Caco-2 (cell line): ENCODE data around the gene UBR3. TPM values are rescaled to one million over a fixed set of nuclear protein-coding genes. Genes with fewer than 3 reads are reported as not detected.
"Not testable (repeated sequence)": the region's sequence is repeated elsewhere in the genome, so short reads cannot be mapped to it uniquely, and the experiment has no call there.

Source experiments
- BruUV-seq: library from RNA; stranded (reverse); fragments of 400-500 nt; replicated peaks from 2 replicates; lab custom pipeline; 2021; lab: Mats Ljungman, UMichigan
- CTCF ChIA-PET: fragments of 300-600 bp; sonication (Branson Sonifier 250); formaldehyde crosslinking; loops from one replicate; lab custom pipeline; 2022; ENCODE audit warnings: antibody characterized with exemption; lab: Charles Lee
- POLR2A ChIA-PET: fragments of 300-600 bp; sonication (Branson Sonifier 250); formaldehyde crosslinking; loops from one replicate; lab custom pipeline; 2022; ENCODE audit warnings: antibody characterized with exemption; lab: Charles Lee
- DNase-seq, 2 experiments: peaks; one replicate each; pipeline versions ENCODE4 v3.0.0 to v3.0.0-alpha.2; 2020 to 2022
- H3K27me3 ChIP-seq: replicated peaks from 2 replicates; pipeline ENCODE4 v1.6.0; 2011; ENCODE audit warnings: low read length; ENCODE audit not compliant: control insufficient read depth, insufficient read depth
- H3K36me3 ChIP-seq: 2 replicates; pipeline ENCODE4 v1.5.1; 2011; ENCODE audit warnings: low read length; ENCODE audit not compliant: control insufficient read depth, insufficient read depth
- H3K4me1 ChIP-seq: fragments of 250-450 bp; sonication (Bioruptor Pico); 2 replicates; pipeline ENCODE4 v1.5.1; 2020; ENCODE audit warnings: mild to moderate bottlenecking
- H3K4me3 ChIP-seq: 2 replicates; pipeline ENCODE4 v1.5.1; 2011; ENCODE audit warnings: low read depth, mild to moderate bottlenecking, control low read depth, low read length
- H3K9me3 ChIP-seq: fragments of 250-450 bp; sonication (Bioruptor Pico); 2 replicates; pipeline ENCODE4 v1.5.1; 2020; ENCODE audit warnings: mild to moderate bottlenecking, moderate library complexity
- H3K27ac Mint-ChIP-seq: one replicate; pipeline ENCODE4 v1.8.0; 2022; ENCODE audit warnings: mixed read lengths; ENCODE audit not compliant: unreplicated experiment
- H3K27me3 Mint-ChIP-seq: one replicate; pipeline ENCODE4 v1.8.0; 2022; ENCODE audit warnings: mixed read lengths; ENCODE audit not compliant: insufficient read depth, unreplicated experiment
- H3K36me3 Mint-ChIP-seq: one replicate; pipeline ENCODE4 v1.8.0; 2022; ENCODE audit warnings: mild to moderate bottlenecking, mixed read lengths; ENCODE audit not compliant: insufficient read depth, unreplicated experiment
- H3K4me1 Mint-ChIP-seq: one replicate; pipeline ENCODE4 v1.8.0; 2022; ENCODE audit warnings: low read depth, mixed read lengths; ENCODE audit not compliant: unreplicated experiment
- H3K4me3 Mint-ChIP-seq: one replicate; pipeline ENCODE4 v1.8.0; 2022; ENCODE audit warnings: mild to moderate bottlenecking, moderate library complexity, mixed read lengths; ENCODE audit not compliant: unreplicated experiment
- H3K9me3 Mint-ChIP-seq: one replicate; pipeline ENCODE4 v1.8.0; 2022; ENCODE audit warnings: mixed read lengths; ENCODE audit not compliant: unreplicated experiment
- intact Hi-C: fragments of 100-400 bp; cut with micrococcal nuclease; formaldehyde crosslinking; loops from one replicate; pipeline ENCODE4 v1.10.0; 2022; ENCODE audit not compliant: unreplicated experiment
- total RNA-seq: library from RNA; stranded (reverse); gene quantifications from 2 replicates; pipeline ENCODE4 v1.2.3, GENCODE V29; 2022
- TF ChIP-seq, protein P1 (sequence below), 2 experiments: fragments of 200-600 bp in 1 of 2; IDR thresholded peaks; 1 replicate in 1 of 2; 2 replicates in 1 of 2; pipeline versions ENCODE4 v1.5.1 to v1.8.0; 2011 to 2022; ENCODE audit warnings: antibody characterized with exemption in 1 of 2, control low read depth in 1 of 2, inconsistent platforms in 1 of 2, low read depth in 1 of 2, low read length in 1 of 2, mild to moderate bottlenecking in 1 of 2, moderate library complexity in 1 of 2; ENCODE audit not compliant: insufficient read depth in 1 of 2, severe bottlenecking in 1 of 2, unreplicated experiment in 1 of 2

The UBR3 gene
- total RNA-seq, 1 experiment from 2014 or later = 35.7 TPM

DNA sequence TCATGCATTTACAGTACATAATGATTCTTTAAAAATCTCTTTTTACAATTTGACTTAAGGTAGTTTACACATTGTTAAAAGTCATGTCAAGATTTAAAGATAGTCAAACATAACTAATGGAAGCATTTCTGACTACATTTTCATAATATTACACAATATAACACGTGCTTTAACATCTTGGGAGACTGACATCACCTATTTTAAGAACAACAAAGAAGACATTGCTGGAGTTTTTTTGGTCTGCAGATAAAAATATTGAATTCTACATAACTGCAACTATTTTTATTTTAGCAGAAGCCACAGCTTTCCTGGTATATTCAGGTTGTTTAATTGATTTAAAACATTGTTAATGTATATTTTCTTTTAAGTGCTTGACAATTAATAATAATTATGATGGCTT lies 65.7 kb downstream of the UBR3 start:
- TF ChIP-seq, protein P1, sequence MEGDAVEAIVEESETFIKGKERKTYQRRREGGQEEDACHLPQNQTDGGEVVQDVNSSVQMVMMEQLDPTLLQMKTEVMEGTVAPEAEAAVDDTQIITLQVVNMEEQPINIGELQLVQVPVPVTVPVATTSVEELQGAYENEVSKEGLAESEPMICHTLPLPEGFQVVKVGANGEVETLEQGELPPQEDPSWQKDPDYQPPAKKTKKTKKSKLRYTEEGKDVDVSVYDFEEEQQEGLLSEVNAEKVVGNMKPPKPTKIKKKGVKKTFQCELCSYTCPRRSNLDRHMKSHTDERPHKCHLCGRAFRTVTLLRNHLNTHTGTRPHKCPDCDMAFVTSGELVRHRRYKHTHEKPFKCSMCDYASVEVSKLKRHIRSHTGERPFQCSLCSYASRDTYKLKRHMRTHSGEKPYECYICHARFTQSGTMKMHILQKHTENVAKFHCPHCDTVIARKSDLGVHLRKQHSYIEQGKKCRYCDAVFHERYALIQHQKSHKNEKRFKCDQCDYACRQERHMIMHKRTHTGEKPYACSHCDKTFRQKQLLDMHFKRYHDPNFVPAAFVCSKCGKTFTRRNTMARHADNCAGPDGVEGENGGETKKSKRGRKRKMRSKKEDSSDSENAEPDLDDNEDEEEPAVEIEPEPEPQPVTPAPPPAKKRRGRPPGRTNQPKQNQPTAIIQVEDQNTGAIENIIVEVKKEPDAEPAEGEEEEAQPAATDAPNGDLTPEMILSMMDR (IDR thresholded peaks at IDR 0.05; ENCODE audit: insufficient read depth in 1 of 2, low read depth in 1 of 2, low read length in 1 of 2, severe bottlenecking in 1 of 2, unreplicated experiment in 1 of 2) = no peak
- no peak for DNase-seq
- H3K27me3 ChIP-seq = no peaks in the 10 kb centered on the region
- Mint-ChIP-seq H3K9me3 (no peaks in the 10 kb centered on the region), H3K27me3 (no peaks in the 10 kb centered on the region), H3K27ac (no peak overlapping the region), H3K4me3 (no peak overlapping the region), H3K36me3 (peaks cover 14% of the 10 kb centered on the region), H3K4me1 (peaks cover 18% of the 10 kb centered on the region)
- H3K36me3 ChIP-seq = no peaks in the 10 kb centered on the region
- peaks cover 15% of the 10 kb centered on the region for H3K4me1 ChIP-seq
- CTCF ChIA-PET = no interaction called here
- POLR2A ChIA-PET = no interaction called here
- H3K4me3 ChIP-seq = no peak overlapping the region
- no peaks in the 10 kb centered on the region for H3K9me3 ChIP-seq
- intact Hi-C loops = loop anchor here (5.0 kb wide), 1 partner anchor 66 kb away; the partner anchor contains the start of gene UBR3
- BruUV-seq = no TSS peak

DNA sequence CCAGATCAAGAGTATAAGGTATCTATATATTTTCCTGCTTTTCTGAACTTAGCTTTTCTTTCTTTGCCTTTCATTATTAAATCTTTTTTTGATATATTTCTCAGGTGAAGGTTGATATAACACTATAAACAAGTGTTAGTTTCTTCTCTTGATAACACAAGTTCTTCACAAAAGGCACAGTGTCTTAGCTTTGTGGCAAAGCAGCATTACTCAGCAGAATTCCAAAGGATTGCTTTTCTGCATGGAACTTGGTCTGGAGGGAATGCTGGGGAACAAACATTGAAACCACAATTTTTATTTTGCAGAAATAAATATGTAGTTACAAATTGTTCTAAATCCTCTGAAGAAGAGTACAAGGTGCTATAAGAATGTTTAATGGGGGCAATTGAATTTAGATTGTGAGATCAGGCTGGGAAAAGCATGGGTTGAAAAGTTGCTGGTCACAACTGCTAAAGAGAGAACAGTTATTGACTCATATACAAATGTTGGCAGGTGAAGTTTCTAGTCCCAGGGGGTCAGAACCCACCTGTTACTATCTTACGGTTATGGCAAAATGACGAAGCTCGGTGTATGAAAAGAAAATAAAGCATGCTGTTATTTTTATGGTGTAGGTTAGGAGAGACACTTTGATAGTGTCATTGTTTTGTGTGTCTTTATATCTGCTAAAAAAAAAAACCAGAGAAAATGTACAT lies 68.2 kb downstream of the UBR3 start:
- no peak for DNase-seq
- Mint-ChIP-seq H3K36me3 (peaks cover 20% of the 10 kb centered on the region), H3K27me3 (no peaks in the 10 kb centered on the region), H3K27ac (peak overlapping the region; percentile 13), H3K9me3 (no peaks in the 10 kb centered on the region), H3K4me1 (peaks cover 18% of the 10 kb centered on the region), H3K4me3 (no peak overlapping the region)
- no peaks in the 10 kb centered on the region for H3K9me3 ChIP-seq
- intact Hi-C loops = no loop called here
- POLR2A ChIA-PET = no interaction called here
- H3K4me1 ChIP-seq = peaks cover 15% of the 10 kb centered on the region
- H3K36me3 ChIP-seq = no peaks in the 10 kb centered on the region
- H3K4me3 ChIP-seq = no peak overlapping the region
- CTCF ChIA-PET = no interaction called here
- no peaks in the 10 kb centered on the region for H3K27me3 ChIP-seq
- BruUV-seq = no TSS peak
- TF ChIP-seq, protein P1 (IDR thresholded peaks at IDR 0.05; ENCODE audit: insufficient read depth in 1 of 2, low read depth in 1 of 2, low read length in 1 of 2, severe bottlenecking in 1 of 2, unreplicated experiment in 1 of 2) = no peak

DNA sequence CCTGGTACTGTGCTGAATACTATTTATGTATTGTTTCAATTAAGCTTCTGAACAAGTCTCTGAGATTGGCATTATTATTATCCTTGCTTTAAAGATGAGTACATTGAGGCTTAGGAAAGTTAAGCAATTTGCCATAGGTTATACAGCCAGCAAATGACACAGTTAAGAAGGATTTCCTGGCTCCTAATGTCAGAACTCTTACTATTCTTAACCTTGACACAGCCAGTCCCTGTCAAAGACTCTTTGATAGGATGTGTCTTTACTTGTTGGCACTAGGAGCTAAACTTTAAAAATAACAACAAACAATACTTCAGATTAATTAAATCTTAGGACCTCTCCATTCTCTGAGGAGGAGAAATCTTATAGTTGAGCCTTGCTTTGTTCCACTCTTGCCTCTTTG lies 70.6 kb downstream of the UBR3 start:
- POLR2A ChIA-PET = no interaction called here
- Mint-ChIP-seq H3K27me3 (no peaks in the 10 kb centered on the region), H3K4me3 (no peak overlapping the region), H3K36me3 (peaks cover 28% of the 10 kb centered on the region), H3K4me1 (peaks cover 5% of the 10 kb centered on the region), H3K27ac (no peak overlapping the region), H3K9me3 (no peaks in the 10 kb centered on the region)
- DNase-seq = no peak
- Histone ChIP-seq H3K27me3 (no peaks in the 10 kb centered on the region), H3K4me3 (no peak overlapping the region), H3K9me3 (no peaks in the 10 kb centered on the region), H3K36me3 (no peaks in the 10 kb centered on the region), H3K4me1 (no peaks in the 10 kb centered on the region)
- CTCF ChIA-PET = no interaction called here
- BruUV-seq = no TSS peak
- intact Hi-C loops = no loop called here
- TF ChIP-seq, protein P1 (IDR thresholded peaks at IDR 0.05; ENCODE audit: insufficient read depth in 1 of 2, low read depth in 1 of 2, low read length in 1 of 2, severe bottlenecking in 1 of 2, unreplicated experiment in 1 of 2) = no peak

DNA sequence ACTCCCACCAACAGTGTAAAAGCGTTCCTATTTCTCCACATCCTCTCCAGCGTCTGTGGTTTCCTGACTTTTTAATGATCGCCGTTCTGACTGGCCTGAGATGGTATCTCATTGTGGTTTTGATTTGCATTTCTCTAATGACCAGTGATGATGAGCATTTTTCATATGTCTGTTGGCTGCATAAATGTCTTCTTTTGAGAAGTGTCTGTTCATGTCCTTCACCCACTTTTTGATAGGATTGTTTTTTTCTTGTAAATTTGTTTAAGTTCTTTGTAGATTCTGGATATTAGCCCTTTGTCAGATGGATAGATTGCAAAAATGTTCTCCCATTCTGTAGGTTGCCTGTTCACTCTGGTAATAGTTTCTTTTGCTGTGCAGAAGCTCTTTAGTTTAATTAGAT lies 72.8 kb downstream of the UBR3 start:
- H3K4me3 Mint-ChIP-seq, intact Hi-C loops, H3K9me3 Mint-ChIP-seq, H3K4me1 ChIP-seq, H3K27ac Mint-ChIP-seq, BruUV-seq, H3K4me3 ChIP-seq, H3K4me1 Mint-ChIP-seq, H3K27me3 ChIP-seq, POLR2A ChIA-PET, H3K36me3 ChIP-seq, CTCF ChIA-PET, DNase-seq, H3K9me3 ChIP-seq, H3K27me3 Mint-ChIP-seq: not testable (repeated sequence)
- H3K36me3 Mint-ChIP-seq = peaks cover 28% of the 10 kb centered on the region
